ENCODE data around the gene DPP10.

Gene DPP10

GRCh38 chr2:114859726-114860510 is 417.5 kb downstream of the DPP10 start:
- no peak for TF ChIP-seq POLR2AphosphoS5 (IDR thresholded peaks at IDR 0.05; ENCODE audit: low read depth, low read length)
- TF ChIP-seq REST (IDR thresholded peaks at IDR 0.05; ENCODE audit: insufficient read depth in 1 of 2, low read depth in 2 of 2, low read length in 2 of 2): no peak

GRCh38 chr2:114862243-114862642 is 419.8 kb downstream of the DPP10 start:
- TF ChIP-seq SIN3A (IDR thresholded peaks at IDR 0.05; ENCODE audit: borderline replicate concordance, insufficient read depth, low read length) (no peak), POLR2AphosphoS5 (IDR thresholded peaks at IDR 0.05; ENCODE audit: low read depth, low read length) (no peak), FOXP2 (optimal IDR thresholded peaks at IDR 0.05; ENCODE audit: borderline replicate concordance, extremely low read depth, extremely low read length, insufficient read depth) (no peak), TAF1 (IDR thresholded peaks at IDR 0.05; ENCODE audit: borderline replicate concordance, insufficient read depth, low read length) (no peak), REST (IDR thresholded peaks at IDR 0.05; ENCODE audit: insufficient read depth in 1 of 2, low read depth in 2 of 2, low read length in 2 of 2) (no peak)

- TF ChIP-seq REST (IDR thresholded peaks at IDR 0.05; ENCODE audit: insufficient read depth in 1 of 2, low read depth in 2 of 2, low read length in 2 of 2) (no peak), POLR2AphosphoS5 (IDR thresholded peaks at IDR 0.05; ENCODE audit: low read depth, low read length) (no peak), TAF1 (IDR thresholded peaks at IDR 0.05; ENCODE audit: borderline replicate concordance, insufficient read depth, low read length) (no peak), FOXP2 (optimal IDR thresholded peaks at IDR 0.05; ENCODE audit: borderline replicate concordance, extremely low read depth, extremely low read length, insufficient read depth) (no peak), SIN3A (IDR thresholded peaks at IDR 0.05; ENCODE audit: borderline replicate concordance, insufficient read depth, low read length) (no peak)
These were observed 422.5 kb downstream of the DPP10 start for GRCh38 chr2:114864901-114865300.

- TF ChIP-seq POLR2AphosphoS5 (IDR thresholded peaks at IDR 0.05; ENCODE audit: low read depth, low read length): no peak
- no peak for TF ChIP-seq SIN3A (IDR thresholded peaks at IDR 0.05; ENCODE audit: borderline replicate concordance, insufficient read depth, low read length)
These were observed 437.6 kb downstream of the DPP10 start for GRCh38 chr2:114880046-114880445.

GRCh38 chr2:114919985-114920384 is 477.5 kb downstream of the DPP10 start:
- TF ChIP-seq REST (IDR thresholded peaks at IDR 0.05; ENCODE audit: insufficient read depth in 1 of 2, low read depth in 2 of 2, low read length in 2 of 2) (no peak), TAF1 (IDR thresholded peaks at IDR 0.05; ENCODE audit: borderline replicate concordance, insufficient read depth, low read length) (no peak), FOXP2 (optimal IDR thresholded peaks at IDR 0.05; ENCODE audit: borderline replicate concordance, extremely low read depth, extremely low read length, insufficient read depth) (no peak), SIN3A (IDR thresholded peaks at IDR 0.05; ENCODE audit: borderline replicate concordance, insufficient read depth, low read length) (no peak), POLR2AphosphoS5 (IDR thresholded peaks at IDR 0.05; ENCODE audit: low read depth, low read length) (no peak)
